Neural cell (in vitro differentiated cells): Measurements from ENCODE around the gene HIP1. TPM values are rescaled to one million over a fixed set of nuclear protein-coding genes. Genes with fewer than 3 reads are reported as not detected.

ENCODE experiments used
- H2AFZ ChIP-seq: fragments of 200-600, 300-800 bp; sonication (generic), shearing (Covaris generic); 2 replicates; pipeline ENCODE4 v1.6.0; 2014; ENCODE audit warnings: low read depth, mild to moderate bottlenecking, antibody characterized with exemption, low read length, moderate library complexity
- H3F3A ChIP-seq: fragments of 200-600 bp; shearing (Covaris generic); 2 replicates; pipeline ENCODE4 v1.6.1; 2016; ENCODE audit warnings: mild to moderate bottlenecking, moderate library complexity, mixed read lengths, antibody characterized with exemption, low read length; ENCODE audit not compliant: insufficient read depth, poor library complexity, severe bottlenecking
- H3K27ac ChIP-seq: fragments of 200-600, 300-800 bp; sonication (generic), shearing (Covaris generic); 2 replicates; pipeline ENCODE4 v1.5.1; 2014; ENCODE audit warnings: mild to moderate bottlenecking, low read length, moderate library complexity
- H3K27me3 ChIP-seq: fragments of 300-800, 200-600 bp; sonication (generic), shearing (Covaris generic); 2 replicates; pipeline ENCODE4 v1.6.0; 2014; ENCODE audit warnings: mild to moderate bottlenecking, low read depth, low read length, moderate library complexity; ENCODE audit not compliant: insufficient read depth
- H3K36me3 ChIP-seq: fragments of 300-800, 200-600 bp; sonication (generic), shearing (Covaris generic); 2 replicates; pipeline ENCODE4 v1.5.1; 2014; ENCODE audit warnings: mild to moderate bottlenecking, antibody characterized with exemption, low read length, moderate library complexity; ENCODE audit not compliant: insufficient read depth
- H3K4me2 ChIP-seq: fragments of 300-800, 200-600 bp; sonication (generic), shearing (Covaris generic); 2 replicates; pipeline ENCODE4 v1.6.0; 2014; ENCODE audit warnings: mild to moderate bottlenecking, low read length
- H3K4me3 ChIP-seq: fragments of 300-800, 200-600 bp; sonication (generic), shearing (Covaris generic); 2 replicates; pipeline ENCODE4 v1.5.1; 2014; ENCODE audit warnings: mild to moderate bottlenecking, low read length, moderate library complexity
- H3K79me2 ChIP-seq: fragments of 200-600 bp; shearing (Covaris generic); replicated peaks from 2 replicates; pipeline ENCODE4 v1.6.0; 2014; ENCODE audit warnings: mild to moderate bottlenecking, low read length, moderate library complexity; ENCODE audit not compliant: insufficient read depth
- H3K9ac ChIP-seq: fragments of 300-800, 200-600 bp; sonication (generic), shearing (Covaris generic); 2 replicates; pipeline ENCODE4 v1.6.1; 2016; ENCODE audit warnings: mild to moderate bottlenecking, low read length, mixed read lengths
- H3K9me2 ChIP-seq: fragments of 200-600 bp; shearing (Covaris generic); 2 replicates; pipeline ENCODE4 v1.6.1; 2016; ENCODE audit warnings: mild to moderate bottlenecking, low read length, mixed read lengths; ENCODE audit not compliant: insufficient read depth
- H3K9me3 ChIP-seq: fragments of 200-600, 300-800 bp; sonication (generic), shearing (Covaris generic); 2 replicates; pipeline ENCODE4 v1.6.1; 2016; ENCODE audit warnings: mild to moderate bottlenecking, mixed run types, low read length, moderate library complexity, mixed read lengths
- H4K20me1 ChIP-seq: fragments of 200-600 bp; shearing (Covaris generic); 2 replicates; pipeline ENCODE4 v1.6.1; 2016; ENCODE audit warnings: mild to moderate bottlenecking, mixed run types; ENCODE audit not compliant: insufficient read depth
- EP300 ChIP-seq: fragments of 450-650 bp; conservative IDR thresholded peaks from 2 replicates; pipeline ENCODE4 v1.6.1; 2014; ENCODE audit warnings: antibody characterized with exemption, mild to moderate bottlenecking, moderate library complexity; ENCODE audit not compliant: poor library complexity, severe bottlenecking
- EZH2 ChIP-seq: fragments of 200-600, 300-800 bp; shearing (Covaris generic), sonication (generic); IDR thresholded peaks from 2 replicates; pipeline ENCODE4 v1.6.1; 2014; ENCODE audit warnings: antibody characterized with exemption, low read length, borderline replicate concordance, mild to moderate bottlenecking; ENCODE audit not compliant: insufficient read depth, poor library complexity, severe bottlenecking
- MXI1 ChIP-seq: fragments of 450-650 bp; conservative IDR thresholded peaks from 2 replicates; pipeline ENCODE4 v1.6.1; 2014; ENCODE audit warnings: antibody characterized with exemption, mild to moderate bottlenecking; ENCODE audit not compliant: poor library complexity, severe bottlenecking
- POLR2AphosphoS5 ChIP-seq: IDR thresholded peaks from 2 replicates; pipeline ENCODE4 v1.6.1; 2012
- RAD21 ChIP-seq: fragments of 450-650 bp; conservative IDR thresholded peaks from 2 replicates; pipeline ENCODE4 v1.6.1; 2014; ENCODE audit warnings: antibody characterized with exemption, mild to moderate bottlenecking, moderate library complexity
- SMC3 ChIP-seq: fragments of 450-650 bp; conservative IDR thresholded peaks from 2 replicates; pipeline ENCODE4 v1.6.1; 2014; ENCODE audit warnings: antibody characterized with exemption, mild to moderate bottlenecking, moderate library complexity; ENCODE audit not compliant: poor library complexity
- TAF1 ChIP-seq: IDR thresholded peaks from 2 replicates; pipeline ENCODE4 v1.6.1; 2012; ENCODE audit warnings: low read depth
- polyA plus RNA-seq: library from polyadenylated mRNA; depleted of rRNA; stranded (reverse); fragments of >200 nt; gene quantifications from 2 replicates; pipeline ENCODE4 v1.2.3, GENCODE V29; 2014
- TF ChIP-seq, protein P1 (sequence below): IDR thresholded peaks from 2 replicates; pipeline ENCODE4 v1.6.1; 2012; ENCODE audit warnings: borderline replicate concordance
- TF ChIP-seq, protein P2 (sequence below): fragments of 450-650 bp; IDR thresholded peaks from 2 replicates; pipeline ENCODE4 v1.5.1; 2014; ENCODE audit warnings: antibody characterized with exemption, mild to moderate bottlenecking, moderate library complexity; ENCODE audit not compliant: poor library complexity, severe bottlenecking

Gene HIP1
- polyA plus RNA-seq, 1 donor from 2014 or later, result 12.9 TPM

DNA sequence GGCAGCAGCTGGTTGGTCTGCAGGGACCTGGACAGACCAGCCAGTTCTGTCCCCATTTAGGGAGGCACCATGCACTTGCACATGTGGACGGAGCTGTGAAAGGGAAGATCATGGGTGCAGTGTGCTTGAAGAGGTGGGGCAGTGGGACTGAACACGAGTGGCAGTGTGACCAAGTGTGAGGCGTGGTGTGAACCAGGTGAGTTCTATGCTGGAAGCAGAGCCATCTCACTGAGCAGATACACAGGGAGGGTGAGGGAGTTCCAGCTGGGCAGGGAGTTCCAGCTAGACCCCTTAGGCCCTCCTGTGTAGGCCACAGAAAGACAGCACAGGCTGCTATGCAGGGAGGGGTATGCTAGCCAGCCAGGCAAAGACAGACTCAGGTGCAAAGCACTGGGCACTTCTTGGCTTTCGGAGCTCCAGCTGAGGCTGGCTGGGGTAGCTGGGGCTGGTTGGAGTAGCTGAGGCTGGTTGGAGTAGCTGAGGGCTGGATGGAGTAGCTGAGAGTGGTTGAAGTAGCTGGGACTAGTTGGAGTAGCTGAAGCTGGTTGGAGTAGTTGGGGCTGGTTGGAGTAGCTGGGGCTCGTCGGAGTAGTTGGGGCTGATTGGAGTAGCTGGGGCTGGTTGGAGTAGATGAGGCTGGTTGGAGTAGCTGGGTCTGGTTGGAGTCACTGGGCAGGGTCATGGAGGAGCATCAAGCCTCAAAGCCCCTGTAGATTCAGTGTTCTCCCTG lies 90.9 kb downstream of the HIP1 start:
- Histone ChIP-seq H3K27ac (no peak overlapping the region), H3K36me3 (no peaks in the 10 kb centered on the region)
- TF ChIP-seq EP300 (no peak), RAD21 (no peak)
- TF ChIP-seq, protein P1, sequence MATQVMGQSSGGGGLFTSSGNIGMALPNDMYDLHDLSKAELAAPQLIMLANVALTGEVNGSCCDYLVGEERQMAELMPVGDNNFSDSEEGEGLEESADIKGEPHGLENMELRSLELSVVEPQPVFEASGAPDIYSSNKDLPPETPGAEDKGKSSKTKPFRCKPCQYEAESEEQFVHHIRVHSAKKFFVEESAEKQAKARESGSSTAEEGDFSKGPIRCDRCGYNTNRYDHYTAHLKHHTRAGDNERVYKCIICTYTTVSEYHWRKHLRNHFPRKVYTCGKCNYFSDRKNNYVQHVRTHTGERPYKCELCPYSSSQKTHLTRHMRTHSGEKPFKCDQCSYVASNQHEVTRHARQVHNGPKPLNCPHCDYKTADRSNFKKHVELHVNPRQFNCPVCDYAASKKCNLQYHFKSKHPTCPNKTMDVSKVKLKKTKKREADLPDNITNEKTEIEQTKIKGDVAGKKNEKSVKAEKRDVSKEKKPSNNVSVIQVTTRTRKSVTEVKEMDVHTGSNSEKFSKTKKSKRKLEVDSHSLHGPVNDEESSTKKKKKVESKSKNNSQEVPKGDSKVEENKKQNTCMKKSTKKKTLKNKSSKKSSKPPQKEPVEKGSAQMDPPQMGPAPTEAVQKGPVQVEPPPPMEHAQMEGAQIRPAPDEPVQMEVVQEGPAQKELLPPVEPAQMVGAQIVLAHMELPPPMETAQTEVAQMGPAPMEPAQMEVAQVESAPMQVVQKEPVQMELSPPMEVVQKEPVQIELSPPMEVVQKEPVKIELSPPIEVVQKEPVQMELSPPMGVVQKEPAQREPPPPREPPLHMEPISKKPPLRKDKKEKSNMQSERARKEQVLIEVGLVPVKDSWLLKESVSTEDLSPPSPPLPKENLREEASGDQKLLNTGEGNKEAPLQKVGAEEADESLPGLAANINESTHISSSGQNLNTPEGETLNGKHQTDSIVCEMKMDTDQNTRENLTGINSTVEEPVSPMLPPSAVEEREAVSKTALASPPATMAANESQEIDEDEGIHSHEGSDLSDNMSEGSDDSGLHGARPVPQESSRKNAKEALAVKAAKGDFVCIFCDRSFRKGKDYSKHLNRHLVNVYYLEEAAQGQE, result no peak

DNA sequence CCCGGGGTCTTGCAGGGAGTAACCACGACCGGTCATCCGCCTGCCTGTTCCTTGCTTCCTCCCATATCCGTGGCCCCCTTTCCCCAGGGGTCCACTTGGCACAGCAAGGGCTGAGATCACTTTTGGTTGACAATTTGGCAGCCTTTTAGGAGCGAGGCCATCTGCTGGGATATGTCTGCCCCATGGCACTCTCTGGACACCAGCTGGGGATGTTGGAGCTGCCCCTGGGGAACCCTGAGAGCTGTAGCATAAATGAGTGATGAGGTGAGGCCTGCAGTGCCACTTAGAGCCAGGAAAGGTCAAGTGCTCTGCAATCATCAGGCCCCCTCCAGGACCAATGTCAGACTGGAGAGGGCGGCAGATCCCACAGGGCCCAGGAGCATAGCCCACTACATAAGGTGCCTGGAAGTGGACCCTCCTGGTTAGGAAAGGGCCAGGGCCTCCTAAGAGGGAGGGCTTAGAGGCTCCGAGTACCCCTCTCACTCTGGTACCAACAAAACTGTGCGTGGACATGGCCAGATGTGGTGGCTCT lies 92.1 kb downstream of the HIP1 start:
- no peaks in the 10 kb centered on the region for H3K9me3 ChIP-seq
- TF ChIP-seq, protein P2, sequence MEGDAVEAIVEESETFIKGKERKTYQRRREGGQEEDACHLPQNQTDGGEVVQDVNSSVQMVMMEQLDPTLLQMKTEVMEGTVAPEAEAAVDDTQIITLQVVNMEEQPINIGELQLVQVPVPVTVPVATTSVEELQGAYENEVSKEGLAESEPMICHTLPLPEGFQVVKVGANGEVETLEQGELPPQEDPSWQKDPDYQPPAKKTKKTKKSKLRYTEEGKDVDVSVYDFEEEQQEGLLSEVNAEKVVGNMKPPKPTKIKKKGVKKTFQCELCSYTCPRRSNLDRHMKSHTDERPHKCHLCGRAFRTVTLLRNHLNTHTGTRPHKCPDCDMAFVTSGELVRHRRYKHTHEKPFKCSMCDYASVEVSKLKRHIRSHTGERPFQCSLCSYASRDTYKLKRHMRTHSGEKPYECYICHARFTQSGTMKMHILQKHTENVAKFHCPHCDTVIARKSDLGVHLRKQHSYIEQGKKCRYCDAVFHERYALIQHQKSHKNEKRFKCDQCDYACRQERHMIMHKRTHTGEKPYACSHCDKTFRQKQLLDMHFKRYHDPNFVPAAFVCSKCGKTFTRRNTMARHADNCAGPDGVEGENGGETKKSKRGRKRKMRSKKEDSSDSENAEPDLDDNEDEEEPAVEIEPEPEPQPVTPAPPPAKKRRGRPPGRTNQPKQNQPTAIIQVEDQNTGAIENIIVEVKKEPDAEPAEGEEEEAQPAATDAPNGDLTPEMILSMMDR, result no peak
- no peak for TF ChIP-seq EZH2
- TF ChIP-seq EP300, result no peak
- no peak for TF ChIP-seq SMC3
- TF ChIP-seq, protein P1, result no peak
- no peak for TF ChIP-seq POLR2AphosphoS5
- no peak for TF ChIP-seq TAF1
- TF ChIP-seq MXI1, result no peak
- TF ChIP-seq RAD21, result no peak
- H3K27ac ChIP-seq, result no peak overlapping the region
- H3F3A ChIP-seq, result no peaks in the 10 kb centered on the region
- H3K36me3 ChIP-seq, result no peaks in the 10 kb centered on the region
- no peaks in the 10 kb centered on the region for H3K79me2 ChIP-seq
- H3K9ac ChIP-seq, result no peak overlapping the region
- H4K20me1 ChIP-seq, result no peaks in the 10 kb centered on the region
- no peaks in the 10 kb centered on the region for H3K9me2 ChIP-seq
- H2AFZ ChIP-seq, result no peak overlapping the region
- no peak overlapping the region for H3K4me2 ChIP-seq
- no peaks in the 10 kb centered on the region for H3K27me3 ChIP-seq
- no peak overlapping the region for H3K4me3 ChIP-seq

More for the DNA sequence above, 90.9 kb downstream of the HIP1 start:
- no peaks in the 10 kb centered on the region for H3K79me2 ChIP-seq
- no peak overlapping the region for H3K4me3 ChIP-seq
- no peak overlapping the region for H3K9ac ChIP-seq
- H3K27me3 ChIP-seq, result no peaks in the 10 kb centered on the region
- H3K9me3 ChIP-seq, result no peaks in the 10 kb centered on the region
- no peaks in the 10 kb centered on the region for H3F3A ChIP-seq
- no peaks in the 10 kb centered on the region for H4K20me1 ChIP-seq
- H3K9me2 ChIP-seq, result no peaks in the 10 kb centered on the region
- H3K4me2 ChIP-seq, result no peak overlapping the region
- no peak overlapping the region for H2AFZ ChIP-seq
